Activated CD8-positive, alpha-beta memory T cell treated with anti-CD3 and anti-CD28 coated beads for 48 hours (primary cell): ENCODE data around the gene WDR90.
"Not testable (repeated sequence)": the region's sequence is repeated elsewhere in the genome, so short reads cannot be mapped to it uniquely, and the experiment has no call there.

Source experiments
- DNase-seq, 3 experiments: peaks; one replicate each; pipeline ENCODE4 v3.0.0-alpha.2; 2020; ENCODE audit warnings: low read depth in 2 of 3, low spot score in 2 of 3

Gene WDR90

DNA sequence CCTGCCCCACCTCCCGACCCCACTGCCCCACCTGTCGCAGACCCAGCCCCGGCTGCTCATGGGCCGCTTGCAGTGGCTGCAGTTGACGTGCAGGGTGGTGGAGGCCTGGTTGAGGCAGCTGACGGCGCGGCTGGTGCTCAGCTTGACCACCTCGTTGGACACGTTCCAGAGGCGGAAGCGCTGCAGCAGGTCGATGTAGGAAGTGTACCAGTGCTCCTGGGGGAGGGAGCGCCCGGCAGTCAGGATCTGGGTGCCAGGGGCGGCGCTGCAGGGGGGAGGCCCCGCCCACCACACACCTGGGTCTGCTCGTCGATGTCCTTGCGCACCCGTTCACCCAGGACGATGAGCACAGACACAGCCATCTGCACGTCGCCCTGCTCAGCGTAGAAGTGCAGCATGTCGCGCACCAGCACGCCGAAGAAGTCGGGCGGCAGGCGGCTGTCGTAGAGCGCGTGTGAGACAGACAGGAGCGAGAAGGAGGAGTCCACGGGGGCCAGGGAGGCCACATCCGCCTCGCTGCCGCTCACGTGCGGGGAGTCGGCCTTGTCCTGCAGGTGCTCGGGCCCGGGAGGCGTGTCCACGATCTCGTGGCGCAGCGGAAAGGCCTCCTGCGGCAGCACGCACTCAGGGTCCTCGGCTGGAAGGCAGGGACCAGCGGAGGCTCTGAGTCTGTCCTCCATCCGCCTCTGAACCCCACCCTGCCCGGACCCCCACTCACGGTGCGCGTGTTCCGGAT is 36.0 kb downstream of the WDR90 start:
- DNase-seq: no peak

- DNase-seq: no peak
These were observed 36.8 kb downstream of the WDR90 start for GRCh38 chr16:685967-686366.

DNA sequence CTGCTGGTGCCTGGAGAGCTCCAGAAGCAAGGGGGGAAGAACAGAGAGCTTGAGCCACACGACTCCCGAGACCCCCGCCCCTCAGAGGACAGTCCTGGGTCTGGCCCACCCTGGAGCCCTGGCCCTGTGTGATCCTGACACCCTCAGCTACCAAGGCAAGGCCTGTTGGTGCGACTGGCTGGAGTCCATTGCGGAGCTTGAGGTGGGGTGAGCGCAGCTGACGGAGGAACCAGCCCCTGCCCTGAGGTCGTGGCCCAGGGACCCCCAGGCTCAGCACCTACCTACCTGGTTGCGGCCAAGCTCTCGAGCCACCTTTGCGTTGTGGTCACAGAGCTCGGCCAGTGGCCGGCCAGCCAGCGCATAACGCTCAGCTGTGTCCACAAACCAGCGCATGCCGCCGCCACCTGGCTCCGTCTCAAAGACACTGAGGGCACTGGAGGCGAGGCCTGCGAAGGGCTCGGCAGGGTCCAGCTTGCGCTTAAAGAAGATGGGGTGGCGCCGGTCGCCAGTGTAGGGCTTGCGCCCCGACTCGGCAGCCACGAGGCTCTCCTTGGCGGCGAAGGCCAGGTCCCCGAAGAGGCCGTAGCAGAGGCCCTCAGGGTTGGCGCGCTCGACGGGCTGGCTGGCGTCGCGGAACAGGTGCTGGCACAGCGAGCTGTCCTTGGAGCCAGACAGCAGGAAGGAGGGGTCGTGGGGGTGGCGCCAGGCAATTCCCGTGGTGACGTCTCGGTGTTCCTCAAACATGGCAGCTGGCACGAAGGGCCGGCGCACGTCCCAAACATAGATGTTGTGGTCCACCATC is 37.5 kb downstream of the WDR90 start:
- no peak for DNase-seq

DNA sequence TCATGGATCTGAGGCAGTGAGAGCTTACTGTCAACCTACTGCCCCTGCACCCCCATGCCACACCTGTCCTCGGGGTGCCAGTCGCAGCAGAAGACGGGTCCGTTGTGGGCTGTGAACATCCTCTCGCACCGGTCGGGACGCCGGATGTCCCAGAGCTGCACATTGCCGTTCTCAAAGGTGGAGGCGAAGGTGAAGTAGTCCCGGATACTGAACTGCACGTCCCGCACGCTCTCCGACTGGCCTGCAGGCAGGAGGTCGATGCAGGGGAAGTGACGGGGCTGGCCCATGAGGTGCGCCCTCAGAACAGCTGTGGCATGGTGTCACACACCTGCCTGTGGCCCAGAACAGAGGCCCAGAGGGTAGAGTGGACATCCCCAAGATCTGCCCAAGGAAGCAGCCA is 38.3 kb downstream of the WDR90 start:
- DNase-seq: no peak

DNA sequence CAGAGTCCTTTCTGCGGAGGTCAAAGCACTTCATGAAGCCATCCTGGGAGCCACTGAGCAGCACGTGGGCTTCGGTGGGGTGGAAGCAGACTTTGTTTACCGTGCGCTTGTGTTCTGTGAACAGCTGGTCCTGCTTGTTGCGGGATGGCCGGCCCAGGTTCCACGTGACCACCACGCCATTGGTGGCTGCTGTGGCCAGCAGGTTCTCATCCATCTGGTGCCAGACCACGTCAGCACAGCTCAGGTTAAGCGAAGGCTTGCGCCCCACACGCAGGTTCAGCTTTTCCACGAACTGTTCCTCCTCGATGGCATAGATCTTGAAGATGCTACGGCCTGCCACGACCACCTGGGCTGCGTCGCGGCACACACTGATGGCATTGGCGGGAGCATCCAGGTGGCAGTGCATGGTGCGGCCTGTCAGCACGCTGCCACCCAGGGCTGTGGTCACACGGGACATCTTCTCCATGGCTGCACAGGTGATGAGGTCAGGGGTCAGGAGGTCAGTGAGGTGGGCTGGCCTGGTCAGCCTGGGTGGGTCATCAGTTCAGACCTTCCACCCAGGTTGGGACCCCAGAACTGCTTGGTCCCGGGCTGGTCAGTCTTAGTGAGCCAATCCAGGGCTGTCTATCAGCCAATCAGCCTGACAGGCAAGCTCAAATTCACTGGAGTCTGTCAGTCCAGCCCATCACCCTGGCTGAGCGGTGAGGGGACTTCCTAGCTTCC is 40.2 kb downstream of the WDR90 start:
- no peak for DNase-seq

DNA sequence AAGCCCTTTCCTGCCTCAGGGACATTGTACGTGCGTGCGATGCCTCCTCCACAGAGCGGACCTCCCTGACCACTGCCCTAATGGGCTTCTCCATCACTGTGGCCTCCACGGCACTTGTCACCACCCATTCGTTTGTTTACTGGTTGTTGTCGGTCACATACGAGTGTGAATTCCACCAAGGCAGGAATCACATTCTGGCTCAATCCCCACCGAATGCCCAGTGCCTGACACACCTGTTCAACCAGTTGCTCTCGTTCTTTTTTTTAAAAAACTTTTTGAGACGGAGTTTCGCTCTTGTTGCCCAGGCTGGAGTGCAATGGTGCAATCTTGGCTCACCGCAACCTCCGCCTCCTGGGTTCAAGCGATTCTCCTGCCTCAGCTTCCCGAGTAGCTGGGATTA is 42.1 kb downstream of the WDR90 start:
- not testable (repeated sequence) for DNase-seq

DNA sequence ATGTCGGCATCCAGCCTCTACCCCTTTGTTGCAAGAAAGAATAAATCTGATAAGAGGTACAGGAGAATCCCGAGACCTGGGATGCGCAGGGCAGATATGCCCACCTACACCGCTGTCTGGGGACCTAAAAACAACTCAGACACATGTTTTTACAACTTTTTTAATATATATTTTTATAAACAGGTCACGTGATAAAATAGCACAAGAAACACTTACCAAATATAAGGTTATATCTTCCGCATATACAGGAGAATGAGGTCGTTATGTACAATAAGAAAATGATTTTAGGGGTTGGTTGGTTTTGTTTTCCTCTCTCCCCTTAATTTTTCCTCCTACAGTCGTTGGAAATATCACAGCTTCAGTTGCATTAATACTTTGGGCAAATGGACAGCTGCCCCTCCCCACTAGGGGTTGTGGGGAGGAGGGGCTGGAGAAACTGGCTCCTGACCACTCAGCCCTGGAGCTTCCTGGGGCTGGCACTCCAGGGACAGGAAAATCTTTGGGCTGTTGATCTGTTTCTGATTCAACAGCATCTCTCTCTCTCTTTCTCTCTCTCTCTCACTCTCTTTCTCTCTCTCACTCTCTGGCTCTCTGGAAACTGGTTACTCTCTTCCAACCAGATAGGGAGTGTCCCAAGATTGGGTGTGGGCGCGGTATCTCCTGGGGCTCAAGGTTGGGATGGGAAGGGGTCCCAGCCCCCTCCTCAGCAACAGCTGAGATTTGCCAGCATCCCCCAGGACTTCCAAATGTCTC is 43.4 kb downstream of the WDR90 start:
- no peak for DNase-seq

GRCh38 chr16:693364-693763 is 44.2 kb downstream of the WDR90 start:
- no peak for DNase-seq

GRCh38 chr16:693766-694165 is 44.6 kb downstream of the WDR90 start:
- no peak for DNase-seq

DNA sequence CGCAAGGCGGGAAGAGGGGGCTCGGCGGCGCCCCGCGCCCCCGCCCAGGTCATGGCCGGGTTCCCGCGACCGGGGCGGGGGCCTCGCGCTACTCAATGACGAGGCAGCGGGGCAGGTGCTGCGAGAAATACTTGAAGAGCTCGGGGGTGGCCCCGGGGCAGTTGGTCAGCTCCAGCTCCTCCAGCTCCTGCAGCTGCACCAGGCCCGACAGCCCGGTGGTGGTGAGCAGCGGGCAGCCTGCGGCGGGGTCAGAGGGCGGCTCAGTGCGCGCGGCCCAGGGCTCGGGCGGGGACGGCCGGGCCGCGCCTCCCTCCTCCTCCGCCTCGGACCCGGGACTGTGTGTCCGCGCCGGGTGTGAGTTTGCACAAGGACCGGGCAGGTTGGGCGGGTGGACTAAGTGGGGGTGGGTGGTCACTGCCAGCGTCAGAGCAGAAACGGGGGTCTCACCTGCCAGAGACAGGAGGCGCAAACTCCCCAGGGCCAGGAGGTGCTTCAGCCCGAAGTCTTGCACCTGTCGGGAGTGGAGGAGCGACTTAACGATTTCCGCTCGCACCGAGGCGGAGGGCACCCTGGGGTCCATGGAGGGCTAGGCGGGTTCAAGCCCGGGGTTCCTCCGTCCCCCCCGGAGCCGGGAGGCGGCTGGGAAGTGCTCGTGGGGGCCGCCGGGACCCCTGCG is 45.2 kb downstream of the WDR90 start:
- no peak for DNase-seq

GRCh38 chr16:694863-695354 is 45.7 kb downstream of the WDR90 start:
- DNase-seq: no peak

GRCh38 chr16:695355-696089 is 46.4 kb downstream of the WDR90 start:
- no peak for DNase-seq

GRCh38 chr16:698911-699671 is 49.9 kb downstream of the WDR90 start:
- no peak for DNase-seq

DNA sequence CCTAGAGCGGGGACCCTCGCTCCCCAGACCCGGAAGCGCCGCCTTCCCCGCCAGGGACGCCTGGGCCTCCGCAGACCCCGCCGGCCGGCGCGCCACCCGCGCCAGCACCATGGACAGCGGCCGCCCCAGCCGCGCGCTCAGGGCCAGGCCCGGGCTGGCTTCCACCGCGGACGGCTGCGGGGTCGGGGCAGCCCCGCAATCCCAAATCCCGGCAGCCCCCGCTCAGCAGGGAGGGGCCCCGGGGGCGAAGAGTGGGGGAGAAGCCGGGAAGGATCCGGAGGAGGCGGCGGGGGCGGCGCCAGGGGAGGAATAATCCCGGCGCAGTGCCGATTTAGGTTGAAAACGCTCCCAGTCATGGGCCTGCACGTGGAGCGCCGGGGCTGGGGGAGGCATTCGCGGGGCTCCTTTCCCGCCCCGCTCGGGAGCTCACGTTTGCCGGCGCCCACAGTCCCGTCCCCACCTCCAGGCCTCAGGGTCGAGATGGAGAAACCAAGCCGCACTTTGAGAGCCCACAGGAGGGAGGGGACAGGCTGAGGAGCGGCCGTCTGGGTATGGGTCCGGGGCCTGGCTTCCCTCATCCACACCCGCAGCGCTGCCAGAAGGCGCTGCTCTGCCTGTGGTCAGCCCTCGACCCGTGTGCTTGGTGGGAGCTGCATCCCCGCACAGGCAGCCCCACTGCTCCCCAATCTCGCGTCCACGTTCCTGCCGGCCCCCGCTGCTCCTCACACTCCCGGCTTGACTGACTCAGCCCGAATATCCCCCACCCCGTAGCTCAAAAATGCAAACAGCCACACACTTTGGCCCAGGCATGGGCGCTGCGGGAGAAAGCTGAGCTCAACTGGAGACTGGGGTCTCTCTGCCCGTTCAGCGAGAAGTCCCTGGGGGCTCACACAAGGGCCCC is 51.8 kb downstream of the WDR90 start:
- DNase-seq: no peak

- DNase-seq: no peak
These were observed 53.2 kb downstream of the WDR90 start for GRCh38 chr16:702341-702740.

- DNase-seq: no peak
These were observed 54.2 kb downstream of the WDR90 start for GRCh38 chr16:703406-703805.

DNA sequence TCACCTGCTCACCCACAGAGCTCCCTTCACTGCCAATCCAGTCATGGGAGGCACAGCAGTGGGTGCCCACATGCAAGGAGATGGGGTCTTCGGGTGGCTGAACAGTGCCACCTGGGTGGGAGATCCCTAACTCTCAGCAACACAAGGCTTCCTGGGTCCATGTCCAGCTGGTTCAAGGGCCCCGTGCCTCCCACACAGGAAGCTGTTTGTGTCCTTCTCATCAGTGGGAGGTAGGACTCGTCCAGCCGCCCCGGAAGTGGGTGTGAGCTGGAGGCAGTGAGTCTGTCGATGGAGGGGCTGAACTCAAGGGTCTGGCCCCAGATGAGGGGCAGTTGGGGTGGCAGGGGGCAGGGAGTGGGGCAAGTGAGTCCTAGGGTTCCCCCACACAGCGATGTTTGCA is 54.9 kb downstream of the WDR90 start:
- DNase-seq: no peak
